Endometrial microvascular endothelial cells (primary cell): ENCODE measurements around the gene SV2A. TPM values are rescaled to one million over a fixed set of nuclear protein-coding genes. Genes with fewer than 3 reads are reported as not detected.
"Not testable (repeated sequence)": the region's sequence is repeated elsewhere in the genome, so short reads cannot be mapped to it uniquely, and the experiment has no call there.

Source experiments
- in situ Hi-C: cut with HindIII; loops from 2 replicates; pipeline ENCODE4 v1.10.0; 2017; ENCODE audit warnings: low sequenced_read_pairs, low pct_unique_long_range_greater_than_20kb; ENCODE audit errors: inconsistent ontology term
- total RNA-seq: library from RNA; depleted of rRNA; stranded (reverse); fragments of >200 nt; gene quantifications from one replicate; pipeline ENCODE4 v1.2.3, GENCODE V29; 2015; ENCODE audit errors: inconsistent ontology term

SV2A gene
- total RNA-seq, 1 donor from 2014 or later: 1.9 TPM

DNA sequence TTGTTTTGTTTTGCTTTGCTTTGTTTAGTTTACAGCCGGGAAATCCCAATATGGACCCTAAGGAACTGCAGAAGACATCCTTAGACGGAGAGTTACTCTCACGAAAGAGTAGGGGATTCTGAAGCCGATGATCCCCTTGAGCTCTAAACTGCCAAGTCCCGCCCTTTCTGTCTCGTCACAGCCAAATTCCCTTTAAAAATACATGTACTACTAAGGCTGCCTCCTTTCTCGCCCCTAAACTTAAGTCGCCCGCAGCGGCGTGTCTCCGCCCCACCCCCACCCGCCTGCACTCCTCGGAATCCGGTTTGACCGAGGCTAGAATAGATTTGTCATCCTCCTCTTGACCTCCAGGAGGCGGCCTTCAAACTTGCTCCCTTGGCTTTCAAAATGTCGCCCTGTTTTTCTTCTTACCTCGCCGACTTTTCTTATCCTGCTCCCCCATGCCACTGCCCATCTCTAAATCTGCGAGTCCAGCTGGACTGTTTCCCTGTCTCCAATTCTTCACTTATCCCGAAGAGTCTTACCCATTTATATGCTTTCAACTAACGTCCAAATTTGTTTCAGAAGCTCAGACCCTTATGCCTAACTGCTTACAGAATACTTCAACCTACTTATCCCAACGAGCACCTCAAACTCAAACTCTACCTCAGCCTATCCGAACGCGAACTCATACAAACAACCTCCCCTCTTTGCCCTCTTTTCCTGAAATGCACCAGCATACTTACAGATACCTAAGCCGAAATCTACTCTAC is 29.2 kb downstream of the SV2A start:
- in situ Hi-C loops: no loop called here

DNA sequence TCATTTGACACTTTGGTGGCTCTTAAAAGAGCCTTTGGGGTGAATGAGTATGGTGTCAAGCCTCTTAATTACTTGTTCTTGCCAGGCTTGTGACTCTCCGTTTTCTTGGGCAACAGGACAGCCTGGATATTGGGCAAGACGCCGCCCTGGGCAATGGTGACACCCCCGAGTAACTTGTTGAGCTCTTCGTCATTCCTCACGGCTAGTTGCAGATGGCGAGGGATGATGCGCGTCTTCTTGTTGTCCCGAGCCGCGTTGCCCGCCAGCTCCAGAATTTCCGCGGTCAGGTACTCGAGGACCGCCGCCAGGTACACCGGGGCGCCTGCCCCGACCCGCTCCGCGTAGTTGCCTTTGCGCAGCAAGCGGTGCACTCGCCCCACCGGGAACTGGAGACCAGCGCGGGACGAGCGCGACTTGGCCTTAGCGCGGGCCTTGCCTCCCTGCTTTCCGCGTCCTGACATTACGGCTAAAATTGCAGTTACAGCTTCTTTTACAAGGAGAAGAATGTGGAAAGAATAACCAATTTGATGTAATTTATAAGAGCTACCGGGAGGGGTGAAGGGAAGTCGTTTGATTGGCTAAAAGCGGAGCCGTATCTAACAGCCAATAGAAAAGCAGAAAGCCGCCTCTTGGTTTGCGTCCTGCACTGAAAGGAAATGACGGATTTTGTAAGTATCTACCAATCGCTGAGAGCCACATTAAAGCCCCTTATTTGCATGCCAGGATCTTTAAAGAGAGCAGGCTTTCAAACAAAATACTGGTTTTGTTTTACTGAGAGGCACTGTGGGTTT is 30.0 kb downstream of the SV2A start:
- in situ Hi-C loops: no loop called here

DNA sequence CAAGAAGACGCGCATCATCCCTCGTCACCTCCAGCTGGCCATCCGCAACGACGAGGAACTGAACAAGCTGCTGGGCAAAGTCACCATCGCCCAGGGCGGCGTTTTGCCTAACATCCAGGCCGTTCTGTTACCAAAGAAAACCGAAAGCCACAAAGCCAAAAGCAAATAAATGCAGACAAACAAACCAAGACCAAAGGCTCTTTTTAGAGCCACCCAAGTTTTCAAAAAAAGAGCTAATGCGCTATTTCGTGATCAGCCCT is 30.5 kb downstream of the SV2A start:
- in situ Hi-C loops: not testable (repeated sequence)

DNA sequence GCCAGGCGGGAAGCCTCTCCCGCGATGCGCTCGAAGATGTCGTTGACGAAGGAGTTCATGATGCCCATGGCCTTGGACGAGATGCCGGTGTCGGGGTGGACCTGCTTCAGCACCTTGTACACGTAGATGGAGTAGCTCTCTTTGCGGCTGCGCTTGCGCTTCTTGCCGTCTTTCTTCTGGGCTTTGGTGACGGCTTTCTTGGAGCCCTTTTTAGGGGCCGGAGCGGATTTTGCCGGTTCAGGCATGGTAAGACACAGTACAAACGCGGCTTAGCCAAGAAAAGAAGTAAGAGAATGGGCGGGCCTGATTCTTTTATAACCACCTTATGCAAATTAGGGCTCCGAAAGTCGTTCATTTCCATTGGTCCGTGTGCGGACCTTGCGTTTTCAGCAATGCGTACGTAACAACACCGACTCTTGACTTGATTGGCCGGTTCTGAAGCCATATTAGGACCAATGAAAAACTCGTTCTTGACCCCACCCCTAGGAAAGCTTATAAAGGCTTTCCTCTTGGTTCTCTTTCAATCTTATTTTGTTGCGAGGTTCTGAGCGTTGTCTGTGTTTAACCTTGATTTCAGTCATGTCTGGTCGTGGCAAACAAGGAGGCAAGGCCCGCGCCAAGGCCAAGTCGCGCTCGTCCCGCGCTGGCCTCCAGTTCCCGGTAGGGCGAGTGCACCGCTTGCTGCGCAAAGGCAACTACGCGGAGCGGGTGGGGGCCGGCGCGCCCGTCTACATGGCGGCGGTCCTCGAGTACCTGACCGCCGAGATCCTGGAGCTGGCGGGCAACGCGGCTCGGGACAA is 31.0 kb downstream of the SV2A start:
- in situ Hi-C loops: no loop called here

DNA sequence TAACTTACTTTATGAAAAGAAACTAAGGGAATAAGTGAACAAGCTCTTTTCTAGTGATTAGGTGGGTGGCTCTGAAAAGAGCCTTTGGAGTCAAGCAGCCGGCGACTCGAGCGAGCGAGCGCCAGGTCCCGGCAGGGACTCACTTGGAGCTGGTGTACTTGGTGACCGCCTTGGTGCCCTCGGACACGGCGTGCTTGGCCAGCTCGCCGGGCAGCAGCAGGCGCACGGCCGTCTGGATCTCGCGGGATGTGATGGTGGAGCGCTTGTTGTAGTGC is 31.6 kb downstream of the SV2A start:
- in situ Hi-C loops: not testable (repeated sequence)

DNA sequence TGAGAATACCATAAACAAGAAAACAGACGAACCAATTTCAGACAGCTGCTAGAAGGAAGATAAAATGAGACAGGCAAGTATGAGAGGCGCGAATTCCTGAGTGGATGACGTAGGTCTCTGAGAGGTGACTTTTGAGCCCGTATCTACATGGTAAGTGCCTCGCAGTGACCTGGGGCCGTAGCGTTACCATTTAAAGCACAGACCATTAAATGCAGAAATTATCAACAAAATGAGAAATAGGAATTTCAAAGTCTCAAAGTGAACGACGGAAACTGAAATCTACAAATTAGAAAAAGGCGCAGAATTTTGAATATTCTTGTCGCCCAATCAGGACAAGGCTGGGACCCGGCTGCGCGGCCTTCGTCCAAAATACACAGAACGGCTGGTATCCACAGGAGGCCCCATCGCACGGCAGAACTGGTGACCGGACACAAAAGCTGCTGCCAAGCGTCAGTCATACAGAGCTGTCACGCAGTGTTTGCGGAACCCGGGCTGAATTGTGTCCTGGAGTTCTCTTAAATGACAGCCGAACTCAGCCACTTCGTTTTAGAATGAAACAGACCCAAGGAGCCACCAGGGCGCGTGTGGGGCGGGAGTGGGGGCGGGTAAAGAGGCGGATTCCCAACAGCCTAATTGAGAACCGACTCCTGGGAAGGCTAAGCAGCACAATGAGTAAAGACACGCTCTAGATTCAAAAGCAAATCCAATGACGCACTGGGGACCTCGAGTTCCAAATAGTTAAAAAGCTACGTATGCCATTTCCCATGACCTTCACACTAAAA is 32.1 kb downstream of the SV2A start:
- in situ Hi-C loops: no loop called here

DNA sequence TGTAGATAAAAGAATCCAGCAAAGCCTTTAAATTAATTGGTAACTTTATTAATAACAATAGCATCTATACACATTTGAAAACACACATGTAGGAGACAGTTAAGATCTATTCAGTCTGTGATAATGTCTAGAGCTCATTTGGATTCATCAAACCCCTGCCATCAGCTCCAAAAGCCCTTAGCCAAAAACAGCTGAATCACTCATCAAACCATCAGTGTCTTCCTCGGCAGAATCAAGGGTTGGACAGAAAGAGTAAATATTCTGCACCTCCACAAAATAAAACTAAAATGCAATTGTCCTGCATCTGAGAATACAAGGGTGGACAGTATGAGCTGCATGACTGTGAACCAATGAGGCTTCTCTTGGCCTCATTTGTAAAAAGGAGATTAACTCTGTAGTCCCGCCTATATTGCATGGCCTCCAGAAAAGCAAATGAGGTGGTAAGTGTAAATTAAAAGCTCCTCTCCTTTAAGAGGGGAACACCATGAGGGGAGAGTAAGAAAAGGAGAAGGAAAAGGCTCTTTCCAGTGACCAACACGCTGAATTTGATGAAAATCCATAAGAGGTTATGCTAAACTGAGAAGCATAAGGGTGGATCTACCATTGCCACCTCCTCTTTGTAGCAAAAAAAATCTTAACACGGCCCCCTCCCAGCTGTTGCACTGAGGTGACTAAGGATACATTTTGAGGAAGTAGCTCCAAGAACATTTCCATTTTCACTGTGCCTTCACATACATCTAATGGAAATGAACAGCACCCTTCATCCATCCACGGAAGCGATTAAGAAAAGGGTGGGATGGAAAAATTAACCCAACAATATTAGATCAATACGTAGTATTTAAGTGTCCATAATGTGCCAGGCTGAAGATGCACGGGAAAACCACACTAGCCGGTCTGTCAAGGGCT is 33.0 kb downstream of the SV2A start:
- in situ Hi-C loops: no loop called here

DNA sequence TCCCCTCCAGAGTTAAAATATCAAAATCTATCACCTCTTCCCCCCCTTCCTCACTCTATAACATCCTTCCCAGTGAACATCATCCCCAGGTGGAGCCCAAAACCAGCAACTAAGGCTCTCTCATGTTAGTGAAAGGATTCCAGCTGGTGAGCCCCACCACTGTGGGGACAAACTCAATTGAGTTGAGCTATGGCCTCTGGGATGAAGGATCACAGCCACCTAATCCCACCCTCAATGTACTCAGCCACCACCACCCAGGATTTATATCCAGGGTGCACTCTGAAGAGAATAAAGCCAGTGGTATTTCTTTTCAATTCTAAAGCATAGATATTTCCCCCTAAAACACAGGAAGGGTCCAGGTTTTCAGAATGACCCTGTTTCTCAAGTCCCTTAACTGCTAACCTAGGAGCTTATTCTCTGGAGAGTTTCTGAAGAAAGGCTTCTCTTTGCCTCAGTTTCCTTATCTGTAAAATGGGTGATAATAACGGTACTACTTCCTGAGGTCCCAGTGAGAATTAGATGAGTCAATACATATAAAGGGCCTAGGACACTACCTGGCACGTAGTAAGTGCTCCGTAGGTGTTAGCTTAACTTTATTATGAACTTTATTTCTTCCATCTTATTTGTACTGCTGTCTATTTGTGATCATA is 33.9 kb downstream of the SV2A start:
- in situ Hi-C loops: no loop called here

DNA sequence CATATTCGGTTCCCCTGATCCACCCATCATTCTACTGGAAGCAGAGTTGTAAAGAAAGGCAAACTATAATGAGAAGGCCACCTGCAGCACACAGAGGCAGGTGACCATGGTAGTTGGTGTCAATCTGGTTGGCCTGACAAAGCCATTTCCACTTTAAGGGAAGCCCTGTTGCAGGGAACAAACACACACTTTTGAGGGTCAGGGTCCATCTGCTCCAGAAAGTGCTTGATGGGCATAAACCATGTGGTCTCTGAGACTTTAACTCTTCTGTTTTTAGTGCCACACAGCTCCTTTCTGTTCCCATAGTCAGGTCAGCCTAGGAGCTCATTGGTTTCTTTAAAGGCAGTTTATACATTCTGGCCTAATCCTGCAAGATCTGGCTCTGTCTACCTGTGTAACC is 35.8 kb downstream of the SV2A start:
- in situ Hi-C loops: no loop called here

DNA sequence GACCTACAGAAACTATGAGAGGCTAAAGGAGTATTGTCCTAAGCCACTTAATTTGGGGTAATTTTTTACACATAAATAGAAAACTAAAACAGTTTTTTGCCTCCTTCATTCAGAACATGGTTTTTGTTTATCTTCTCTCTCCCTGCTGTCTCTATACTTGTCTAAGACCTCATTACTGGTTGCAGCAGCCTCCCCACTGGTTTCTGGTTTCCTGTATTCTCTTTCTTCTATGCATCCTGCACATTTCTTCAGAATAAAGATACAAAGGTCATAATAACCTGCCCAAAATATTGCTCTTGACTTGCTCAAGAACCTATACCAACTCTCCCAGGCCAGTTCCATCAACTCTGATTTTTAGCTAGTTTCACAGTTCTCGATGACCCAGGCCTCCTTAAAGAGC is 38.1 kb downstream of the SV2A start:
- in situ Hi-C loops: no loop called here

DNA sequence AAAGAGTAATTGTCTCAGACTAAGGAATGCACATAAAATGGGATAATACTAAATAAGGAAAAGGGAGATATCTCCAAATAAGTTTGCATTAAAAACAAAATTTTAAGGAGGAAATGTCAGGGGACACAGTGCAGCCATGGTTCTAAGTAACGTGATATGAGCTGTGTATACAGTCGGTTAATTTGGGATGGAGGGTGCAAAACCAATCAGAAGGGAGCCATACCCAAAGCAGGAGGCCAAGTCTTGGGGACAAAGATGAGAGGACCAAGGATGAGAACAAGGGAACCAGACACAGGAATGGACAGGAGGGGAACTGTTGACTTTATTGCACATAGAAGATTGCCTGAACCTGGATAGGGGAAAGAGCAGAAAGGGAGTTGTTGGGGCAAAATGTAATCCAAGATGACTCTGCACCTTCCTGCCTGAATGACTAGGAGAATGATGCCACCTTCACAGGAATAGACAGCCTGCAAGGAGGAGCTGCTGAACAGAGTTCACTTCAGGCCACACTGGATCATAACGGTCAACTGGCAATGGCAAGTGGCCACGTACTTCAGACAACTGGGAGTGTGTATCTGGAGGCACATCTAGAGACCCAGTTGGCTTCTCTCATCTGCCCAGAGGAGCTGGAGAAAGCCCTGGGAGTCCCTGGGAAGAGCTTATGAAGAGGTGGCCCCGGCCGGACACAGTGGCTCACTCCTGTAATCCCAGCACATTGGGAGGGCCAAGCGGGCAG is 40.3 kb downstream of the SV2A start:
- in situ Hi-C loops: no loop called here

DNA sequence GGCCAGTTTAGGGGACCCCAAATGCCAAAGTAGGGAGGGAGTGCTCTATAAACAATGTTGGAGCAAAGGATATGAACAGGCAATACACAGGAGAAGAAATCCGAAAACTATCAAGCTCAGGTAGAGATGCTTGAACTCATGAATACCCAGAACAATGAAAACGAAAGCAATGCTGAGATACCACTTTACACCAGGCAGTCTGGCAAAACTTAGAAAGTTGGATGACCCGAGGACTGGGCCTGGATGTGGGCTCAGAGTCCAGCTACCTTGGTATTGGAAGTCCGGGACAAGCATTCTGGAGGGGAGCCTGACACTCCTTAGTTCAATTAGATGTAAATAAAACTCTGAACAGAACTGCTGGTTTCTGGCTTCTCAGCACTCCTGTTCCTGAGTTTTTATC is 44.6 kb downstream of the SV2A start:
- in situ Hi-C loops: not testable (repeated sequence)

DNA sequence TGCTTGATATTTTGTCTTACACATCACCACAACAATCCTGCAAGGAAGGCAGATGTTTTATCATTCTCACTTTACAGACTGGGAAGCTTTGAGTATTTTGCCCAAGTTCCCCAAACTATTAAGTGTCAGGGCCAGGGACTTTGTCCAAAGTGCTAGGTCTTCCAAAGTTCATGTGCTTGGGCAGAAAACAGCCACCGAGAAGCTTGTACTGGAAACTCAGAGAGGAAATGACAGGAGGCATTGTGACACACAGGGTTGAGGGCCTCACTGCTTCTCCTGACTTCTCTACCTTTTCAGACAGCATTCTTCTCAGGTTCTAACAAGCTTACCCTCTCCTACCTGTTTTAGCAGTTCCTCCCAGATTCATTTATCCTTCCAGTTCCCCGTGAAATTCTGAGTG is 50.8 kb downstream of the SV2A start:
- in situ Hi-C loops: not testable (repeated sequence)

DNA sequence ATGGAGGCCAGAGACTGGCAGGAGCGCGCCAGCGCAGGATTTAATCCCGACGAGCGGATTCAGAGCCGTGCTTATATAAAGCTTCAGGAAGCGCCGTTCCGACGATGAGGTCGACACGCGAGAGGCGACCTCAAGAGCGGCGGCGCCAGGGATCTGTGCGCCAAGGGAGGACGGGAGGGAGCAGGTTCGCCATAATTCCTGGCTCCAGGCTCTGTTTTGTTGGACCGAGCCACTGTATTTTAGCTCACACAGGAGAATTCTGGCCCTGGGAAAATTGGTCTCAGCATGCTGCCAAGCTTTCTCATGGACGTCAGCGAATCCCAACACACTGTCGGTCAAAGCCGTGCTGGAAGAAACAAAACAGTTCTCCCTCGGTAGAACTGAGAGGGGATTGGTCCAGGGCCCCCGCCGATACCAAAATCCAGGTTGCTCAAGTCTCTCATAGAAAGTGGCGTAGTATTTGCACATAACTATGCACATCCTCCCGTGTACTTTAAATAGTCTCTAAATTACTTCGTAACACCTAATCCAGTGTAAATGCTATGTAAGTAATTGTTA is 56.1 kb downstream of the SV2A start:
- in situ Hi-C loops: not testable (repeated sequence)

DNA sequence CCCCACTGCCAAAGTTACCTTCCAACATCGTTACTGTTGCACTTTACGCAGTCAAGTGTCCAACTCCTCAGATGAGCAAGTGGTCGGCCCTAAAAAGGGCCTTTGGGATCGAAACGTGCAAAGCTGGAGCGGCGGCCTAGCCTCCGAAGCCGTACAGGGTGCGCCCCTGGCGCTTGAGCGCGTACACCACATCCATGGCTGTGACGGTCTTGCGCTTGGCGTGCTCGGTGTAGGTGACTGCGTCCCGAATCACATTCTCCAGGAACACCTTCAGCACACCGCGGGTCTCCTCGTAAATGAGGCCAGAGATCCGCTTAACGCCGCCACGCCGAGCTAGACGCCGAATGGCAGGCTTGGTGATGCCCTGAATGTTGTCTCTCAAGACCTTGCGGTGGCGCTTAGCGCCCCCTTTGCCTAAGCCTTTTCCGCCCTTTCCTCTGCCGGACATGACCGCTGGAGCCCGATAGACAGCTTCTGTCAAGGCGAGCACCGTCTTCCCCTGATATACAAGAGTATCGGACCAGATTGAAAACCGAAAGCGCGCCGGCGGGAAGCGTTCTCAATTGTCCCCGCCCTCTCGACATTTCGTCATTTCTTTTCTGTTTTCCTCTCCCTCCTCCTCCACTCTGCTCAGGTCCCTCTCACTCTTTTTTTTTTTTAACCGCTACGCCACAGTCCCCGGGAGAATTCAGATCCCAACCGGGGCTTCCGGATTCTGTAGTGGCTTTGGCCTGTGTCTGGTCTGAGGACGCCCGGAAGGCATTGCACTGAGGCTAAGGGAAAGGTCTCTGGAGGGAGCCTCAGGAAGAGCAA is 56.8 kb downstream of the SV2A start:
- in situ Hi-C loops: not testable (repeated sequence)

DNA sequence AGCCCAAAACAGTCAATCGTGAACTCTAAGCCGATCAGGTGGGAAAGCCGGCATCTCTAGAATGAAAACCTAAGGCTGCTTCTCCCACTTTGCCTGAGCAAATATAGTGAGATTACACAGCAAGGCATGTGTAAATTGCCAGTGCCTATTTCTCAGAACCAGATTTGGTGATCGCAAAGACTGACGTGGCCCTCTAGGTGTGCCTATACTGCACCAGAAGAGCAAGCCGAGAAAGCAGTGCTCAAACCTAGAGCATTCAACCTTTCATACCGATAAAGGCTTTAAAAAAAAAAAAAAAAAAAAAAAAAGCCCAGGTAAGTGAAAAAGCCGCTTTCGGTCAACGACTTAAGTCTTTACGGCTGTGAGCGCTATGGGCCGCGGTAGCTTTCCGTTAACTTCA is 57.4 kb downstream of the SV2A start:
- in situ Hi-C loops: not testable (repeated sequence)
